MCF 10A (cell line): ENCODE results near the gene JADE1. TPM values are rescaled to one million over a fixed set of nuclear protein-coding genes. Genes with fewer than 3 reads are reported as not detected.

Source experiments
- Bru-seq: library from RNA; stranded (reverse); fragments of 400-500 nt; gene quantifications from one replicate; lab custom pipeline; 2021; lab: Mats Ljungman, UMichigan
- BruChase-seq, 2 experiments: library from RNA; stranded (reverse); fragments of 400-500 nt; gene quantifications; one replicate each; lab custom pipeline; 2021; lab: Mats Ljungman, UMichigan
- BruUV-seq: library from RNA; stranded (reverse); fragments of 400-500 nt; replicated peaks from 2 replicates; lab custom pipeline; 2021; lab: Mats Ljungman, UMichigan
- CTCF ChIA-PET: fragments of 300-600 bp; sonication (Branson Sonifier 250); formaldehyde crosslinking; extraction: SDS; loops from one replicate; lab custom pipeline; 2021; ENCODE audit warnings: antibody characterized with exemption, inconsistent platforms; lab: Yijun Ruan, JAX
- POLR2A ChIA-PET: fragments of 300-600, 350-650 bp; sonication (Branson Sonifier 250); formaldehyde crosslinking; extraction: SDS; loops from one replicate; lab custom pipeline; 2020; ENCODE audit warnings: antibody characterized with exemption, inconsistent platforms; lab: Yijun Ruan, JAX
- DNase-seq: peaks from one replicate; pipeline ENCODE4 v3.0.0-alpha.2; 2018; ENCODE audit not compliant: unreplicated experiment
- H3K27ac Mint-ChIP-seq: one replicate; pipeline ENCODE4 v1.8.0; 2022; ENCODE audit warnings: mild to moderate bottlenecking, low read depth, mixed read lengths; ENCODE audit not compliant: unreplicated experiment
- H3K27me3 Mint-ChIP-seq: one replicate; pipeline ENCODE4 v1.8.0; 2022; ENCODE audit warnings: mixed read lengths; ENCODE audit not compliant: insufficient read depth, unreplicated experiment
- H3K36me3 Mint-ChIP-seq: one replicate; pipeline ENCODE4 v1.8.0; 2022; ENCODE audit warnings: mild to moderate bottlenecking, moderate library complexity, mixed read lengths; ENCODE audit not compliant: insufficient read depth, unreplicated experiment
- H3K4me1 Mint-ChIP-seq: one replicate; pipeline ENCODE4 v1.8.0; 2022; ENCODE audit warnings: mixed read lengths; ENCODE audit not compliant: insufficient read depth, unreplicated experiment
- H3K4me3 Mint-ChIP-seq: one replicate; pipeline ENCODE4 v1.8.0; 2022; ENCODE audit warnings: mild to moderate bottlenecking, moderate library complexity, mixed read lengths; ENCODE audit not compliant: unreplicated experiment
- H3K9me3 Mint-ChIP-seq: one replicate; pipeline ENCODE4 v1.8.0; 2022; ENCODE audit warnings: mixed read lengths; ENCODE audit not compliant: unreplicated experiment
- CTCF ChIP-seq: fragments of 200-600 bp; IDR thresholded peaks from one replicate; pipeline ENCODE4 v1.8.0; 2022; ENCODE audit warnings: antibody characterized with exemption, mild to moderate bottlenecking; ENCODE audit not compliant: unreplicated experiment
- intact Hi-C: fragments of 100-400 bp; cut with micrococcal nuclease; formaldehyde crosslinking; loops from 2 replicates; pipeline ENCODE4 v1.14.1; 2022
- long read RNA-seq: library from polyadenylated mRNA; stranded (forward); transcript quantifications from one replicate; pipeline ENCODE4 v2.0.0, GENCODE V29; 2022
- total RNA-seq: library from RNA; stranded (reverse); gene quantifications from 2 replicates; pipeline ENCODE4 v1.2.3, GENCODE V29; 2022

The JADE1 gene
- total RNA-seq (22.7 and 25.9 TPM in 2 replicates), Bru-seq, nascent RNA (percentile 80 among the genes with signal in this experiment), BruChase-seq, experiment 1, labeled RNA remaining after a 6-hour chase (percentile 66 among the genes with signal in this experiment), BruChase-seq, experiment 2, labeled RNA remaining after a 2-hour chase (percentile 81 among the genes with signal in this experiment)
- long read RNA-seq, full-length matches to known transcripts = 47 of 68 reads
- long read RNA-seq, partial matches to known transcripts = 5 of 68 reads
- long read RNA-seq, other reads (novel, unspliced or antisense) = 16 of 68 reads

GRCh38 chr4:128809477-128810330, at the start of gene JADE1:
TSS of gene JADE1 (plus strand) at chr4:128809700. CDS start at chr4:128831759, 22,059 bp downstream.
- peak; percentile 96 for DNase-seq
- Mint-ChIP-seq H3K36me3 (peaks cover 6% of the 10 kb centered on the region), H3K27me3 (no peaks in the 10 kb centered on the region), H3K9me3 (no peaks in the 10 kb centered on the region), H3K27ac (peak within 1 kb of the TSS; percentile 91), H3K4me3 (peak within 1 kb of the TSS; percentile 93), H3K4me1 (peaks cover 10% of the 10 kb centered on the region)
- CTCF ChIA-PET = interaction anchor here (0.6 to 2.4 kb wide), 27 partner anchors 11 to 524 kb away, joined by 3 to 14 read pairs (median 3); no protein-coding TSS in a partner anchor
- intact Hi-C loops = loop anchor here (1.0 to 5.0 kb wide), 8 partner anchors 54 to 618 kb away; partner anchors contain the start of gene SCLT1
- TF ChIP-seq CTCF = peak; percentile 45
- BruUV-seq = TSS peak; percentile 23
- POLR2A ChIA-PET = interaction anchor here (0.6 to 2.0 kb wide), 21 partner anchors 11 to 832 kb away, joined by 3 to 13 read pairs (median 4); partner anchors contain the start of gene LARP1B

- Mint-ChIP-seq H3K27me3 (no peaks in the 10 kb centered on the region), H3K9me3 (no peaks in the 10 kb centered on the region), H3K27ac (no peak overlapping the region), H3K4me3 (no peak overlapping the region), H3K4me1 (no peaks in the 10 kb centered on the region), H3K36me3 (no peaks in the 10 kb centered on the region)
- no TSS peak for BruUV-seq
- ChIA-PET POLR2A (interaction anchor here (0.6 to 1.3 kb wide), 2 partner anchors 10 to 43 kb away, joined by 3 to 6 read pairs; partner anchors contain the start of gene JADE1), CTCF (no interaction called here)
- no peak for DNase-seq
- intact Hi-C loops = no loop called here
- no peak for TF ChIP-seq CTCF
Observed at GRCh38 chr4:128766781-128767180, 42.7 kb upstream of the JADE1 start.

GRCh38 chr4:128768373-128768996, 41.0 kb upstream of the JADE1 start:
- Mint-ChIP-seq H3K4me1 (no peaks in the 10 kb centered on the region), H3K9me3 (no peaks in the 10 kb centered on the region), H3K36me3 (no peaks in the 10 kb centered on the region), H3K27ac (no peak overlapping the region), H3K27me3 (no peaks in the 10 kb centered on the region), H3K4me3 (no peak overlapping the region)
- BruUV-seq = no TSS peak
- POLR2A ChIA-PET = interaction anchor here (0.5 to 1.1 kb wide), 3 partner anchors 20 to 187 kb away, joined by 3 read pairs; no protein-coding TSS in a partner anchor
- CTCF ChIA-PET = interaction anchor here (0.6 to 1.4 kb wide), 3 partner anchors 9 to 68 kb away, joined by 3 to 4 read pairs (median 4); no protein-coding TSS in a partner anchor
- no peak for TF ChIP-seq CTCF
- intact Hi-C loops = no loop called here
- no peak for DNase-seq
